ENCODE results near the gene RAB11FIP2.

RAB11FIP2 gene

DNA sequence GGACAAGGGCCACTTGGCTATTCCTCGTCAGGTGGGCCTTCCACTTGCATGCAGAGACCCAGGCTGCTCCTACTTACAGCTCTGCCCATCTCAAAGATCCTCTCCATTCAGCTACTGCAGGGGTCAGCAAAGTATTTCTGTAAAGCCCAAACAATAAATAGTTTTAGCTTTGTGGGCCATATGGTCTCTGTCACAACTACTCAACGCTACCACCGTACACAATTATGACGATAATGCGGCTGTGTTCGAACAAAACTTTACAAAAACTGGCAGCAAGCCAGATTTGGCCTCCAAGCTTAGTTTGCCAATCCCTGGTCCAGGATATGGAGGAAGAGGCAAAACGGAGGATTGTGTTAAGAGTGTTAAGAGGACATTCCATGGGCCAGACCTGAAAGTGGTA, 12.8 kb downstream of the RAB11FIP2 start:
- DNase-seq: no peak

DNA sequence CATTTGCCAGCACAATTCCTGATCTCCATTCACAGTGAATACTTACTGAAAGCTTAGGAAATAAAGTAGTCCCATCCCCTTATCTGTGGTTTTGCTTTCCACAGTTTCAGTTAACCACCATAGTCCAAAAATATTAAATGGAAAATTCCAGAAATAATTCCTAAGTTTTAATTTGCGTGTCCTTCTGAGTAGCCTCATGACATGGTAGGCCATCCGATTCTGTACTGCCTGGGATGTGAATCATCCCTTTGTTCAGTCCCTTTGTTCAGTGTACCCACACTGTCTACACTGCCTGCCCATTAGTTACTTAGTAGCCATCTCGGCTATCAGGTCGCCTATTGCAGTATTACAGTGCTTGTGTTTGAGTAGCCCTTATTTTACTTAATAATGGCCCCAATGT, 14.2 kb downstream of the RAB11FIP2 start:
- no peak for DNase-seq

- DNase-seq: no peak
These were observed 15.2 kb downstream of the RAB11FIP2 start for GRCh38 chr10:118031351-118032075.

DNA sequence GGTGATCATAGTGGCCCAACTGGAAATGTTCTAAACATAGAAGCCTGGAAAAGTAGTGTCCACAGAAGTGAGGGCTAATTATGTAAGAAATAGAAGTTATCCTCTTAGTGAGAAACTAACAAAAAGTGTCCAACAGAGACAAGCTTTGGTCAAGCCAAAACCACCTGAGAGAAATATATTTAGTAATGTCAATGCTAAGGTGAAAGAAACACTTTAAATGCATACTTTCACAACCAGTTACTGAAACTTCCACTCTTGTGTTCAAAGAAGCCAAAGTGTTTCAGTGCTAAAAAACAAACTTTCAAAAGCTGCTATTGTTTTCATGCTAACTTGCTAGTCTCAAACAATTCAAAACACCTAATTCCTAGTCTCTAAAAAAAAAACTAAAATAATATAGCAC, 18.1 kb downstream of the RAB11FIP2 start:
- no peak for DNase-seq

DNA sequence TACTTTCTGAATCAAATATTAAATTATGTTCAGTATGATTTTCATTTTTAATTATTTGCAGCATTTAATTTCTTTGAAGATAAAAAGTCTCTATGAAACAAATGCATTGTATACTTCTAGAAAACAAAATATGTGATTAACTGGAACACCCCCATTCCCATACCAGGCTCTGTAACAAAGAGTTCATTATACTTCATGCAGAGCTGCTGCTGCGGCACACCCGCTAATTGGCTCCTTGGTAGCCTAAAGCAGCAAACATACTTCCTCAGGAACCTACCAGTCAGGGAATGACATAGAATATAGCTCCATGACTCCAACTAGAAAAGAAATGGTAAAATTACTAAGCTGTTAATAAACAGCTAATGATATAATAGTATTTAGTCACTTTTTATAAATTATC, 19.3 kb downstream of the RAB11FIP2 start:
- DNase-seq: no peak

GRCh38 chr10:118026936-118027335, 19.8 kb downstream of the RAB11FIP2 start:
- no peak for DNase-seq

DNA sequence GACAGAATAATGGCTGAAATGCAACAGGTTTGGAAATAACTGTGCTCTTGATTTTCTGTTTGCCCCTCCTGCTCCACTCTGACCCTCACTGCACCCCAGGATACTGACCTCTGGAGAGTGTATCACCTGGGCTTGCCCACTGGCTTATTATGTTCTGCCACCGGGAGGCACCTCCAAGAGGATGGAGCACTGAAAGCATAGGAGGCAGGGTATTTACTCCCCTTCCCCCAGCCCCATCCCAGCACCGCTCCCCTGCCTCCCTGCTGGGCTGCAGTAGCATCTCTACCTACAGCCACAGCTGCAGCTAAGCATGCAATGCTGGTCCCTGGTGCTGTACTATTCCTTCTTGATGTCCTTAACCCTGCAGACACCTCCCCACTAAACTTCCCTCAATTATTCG, 26.4 kb downstream of the RAB11FIP2 start:
- no peak for DNase-seq

DNA sequence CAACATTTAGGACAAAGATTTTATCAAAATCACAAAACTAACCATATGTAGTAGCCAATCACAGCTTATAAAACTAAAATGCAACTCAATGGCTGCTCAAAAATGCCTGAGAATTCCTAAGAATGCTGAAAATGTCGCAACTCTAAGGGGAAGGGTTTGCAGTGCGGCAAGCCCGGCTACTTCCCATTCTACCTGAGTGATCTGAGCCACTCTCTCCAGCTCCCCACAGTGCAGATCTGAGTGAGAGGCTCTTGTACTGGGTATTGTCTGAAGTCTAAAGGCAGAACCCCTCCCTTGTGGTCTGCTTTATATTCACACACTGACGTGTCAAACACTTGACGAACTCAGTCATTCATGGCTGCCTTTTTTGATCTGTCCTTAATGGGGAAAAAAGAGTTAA, 28.9 kb downstream of the RAB11FIP2 start:
- no peak for DNase-seq

DNA sequence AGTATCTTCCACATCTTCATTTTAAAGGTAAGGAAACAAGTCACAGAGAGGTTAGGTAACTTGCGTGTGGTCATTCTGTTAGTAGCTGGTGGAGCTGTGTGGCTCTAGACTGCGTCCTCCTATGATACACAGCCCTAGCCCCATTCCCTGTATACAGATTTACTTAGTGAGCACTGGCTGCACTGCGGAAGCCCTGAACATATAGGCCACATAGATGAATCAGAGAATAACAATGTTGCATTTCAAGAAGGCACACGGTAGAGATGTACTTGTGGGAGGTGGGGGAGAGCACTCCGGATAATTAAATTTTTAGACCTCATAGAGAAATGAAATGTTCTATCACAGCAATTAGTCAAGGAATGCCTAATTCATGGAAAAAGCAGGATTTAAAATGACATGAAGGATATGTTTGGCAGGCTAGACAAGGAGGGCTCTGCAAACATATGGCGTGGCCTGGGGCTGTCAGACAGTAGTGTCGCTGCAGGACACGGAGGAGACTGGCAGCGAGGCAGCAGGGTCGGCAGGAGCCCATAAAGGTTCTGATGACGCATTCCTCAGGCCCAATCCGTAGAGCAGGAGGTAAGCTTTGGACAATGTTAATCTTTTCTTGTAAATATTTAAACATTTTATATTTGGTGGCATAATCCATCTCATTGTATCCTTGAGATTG, 29.5 kb downstream of the RAB11FIP2 start:
- no peak for DNase-seq

DNA sequence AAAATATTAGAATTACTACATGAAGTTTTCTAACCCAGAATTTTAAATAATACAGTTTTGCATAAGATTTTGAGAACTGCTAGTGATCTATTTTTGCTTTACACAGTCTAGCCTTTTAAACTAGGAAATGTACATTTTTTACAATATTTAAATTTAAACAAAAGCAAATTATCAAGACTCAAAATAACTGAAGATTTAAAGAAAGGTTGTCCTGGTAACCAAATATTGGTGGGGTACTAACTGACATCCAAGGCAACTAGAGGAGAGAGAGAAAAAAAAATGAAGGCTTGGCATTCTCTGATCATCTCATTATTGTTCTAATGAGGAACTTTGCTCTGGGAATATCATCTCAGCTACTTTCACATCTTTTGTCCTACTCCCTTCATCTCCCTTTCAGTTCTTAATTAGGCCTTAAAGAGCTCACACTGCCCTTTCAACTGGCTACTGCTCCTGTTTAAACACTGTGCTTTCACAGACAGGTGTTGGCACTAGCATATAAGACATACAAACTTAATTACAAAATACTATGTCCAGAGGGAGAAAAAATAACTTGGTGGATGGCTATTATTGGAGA, 33.7 kb downstream of the RAB11FIP2 start:
- no peak for DNase-seq

DNA sequence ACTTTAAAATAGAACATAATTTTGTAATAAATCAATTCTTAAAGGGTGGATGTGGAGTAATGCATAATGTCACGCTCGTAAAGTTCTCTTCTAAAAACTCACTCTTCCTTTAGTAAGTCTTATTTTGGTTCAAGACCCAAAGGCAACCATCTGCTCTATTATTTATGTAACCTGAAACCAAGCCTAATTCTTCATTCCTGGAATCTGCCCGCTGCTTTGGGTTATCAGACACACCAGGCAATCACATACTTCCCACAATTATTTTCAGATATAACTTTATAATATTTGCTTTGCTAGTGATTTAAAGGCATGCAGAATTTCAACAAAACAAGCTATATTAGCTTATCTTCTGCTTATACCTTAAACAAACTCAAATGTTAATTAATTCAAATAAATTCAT, 39.0 kb downstream of the RAB11FIP2 start:
- DNase-seq: no peak

GRCh38 chr10:118003126-118003525, 43.6 kb downstream of the RAB11FIP2 start:
- no peak for DNase-seq

DNA sequence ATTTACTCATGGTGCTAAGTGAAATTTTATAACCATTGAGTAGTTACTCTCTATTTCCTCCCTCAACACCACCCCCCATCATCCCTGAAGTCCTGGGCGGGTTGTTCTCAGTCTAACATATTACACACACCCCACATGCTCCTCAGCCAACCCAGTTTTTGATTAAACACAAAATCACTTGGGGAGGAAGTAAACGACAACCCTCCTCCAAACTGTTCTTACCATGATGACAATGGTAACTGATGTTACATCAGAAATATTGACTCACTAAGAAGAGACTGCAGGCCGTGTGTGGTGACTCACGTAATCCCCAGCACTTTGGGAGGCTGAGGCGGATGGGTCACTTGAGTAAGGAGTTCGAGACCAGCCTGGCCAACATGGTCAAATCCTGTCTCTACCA, 44.2 kb downstream of the RAB11FIP2 start:
- DNase-seq: no peak

DNA sequence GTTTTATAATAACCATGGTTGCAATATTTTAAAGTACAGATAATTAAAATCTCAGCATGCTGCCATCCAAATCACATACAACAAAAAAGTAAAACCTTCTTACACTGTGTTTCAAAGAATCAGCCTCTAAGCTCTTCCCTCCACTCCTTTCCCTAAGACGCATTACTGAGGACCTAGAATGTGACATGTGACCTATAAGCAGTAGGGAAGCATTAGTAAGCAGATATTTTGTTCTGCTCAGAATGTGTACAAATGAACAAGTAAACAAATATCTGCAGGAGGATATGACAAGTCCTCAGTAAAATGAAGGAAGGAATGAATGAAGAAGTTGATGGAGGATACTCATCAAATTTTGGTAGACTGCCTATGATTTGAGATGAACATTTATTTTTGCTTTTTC, 49.1 kb downstream of the RAB11FIP2 start:
- no peak for DNase-seq

DNA sequence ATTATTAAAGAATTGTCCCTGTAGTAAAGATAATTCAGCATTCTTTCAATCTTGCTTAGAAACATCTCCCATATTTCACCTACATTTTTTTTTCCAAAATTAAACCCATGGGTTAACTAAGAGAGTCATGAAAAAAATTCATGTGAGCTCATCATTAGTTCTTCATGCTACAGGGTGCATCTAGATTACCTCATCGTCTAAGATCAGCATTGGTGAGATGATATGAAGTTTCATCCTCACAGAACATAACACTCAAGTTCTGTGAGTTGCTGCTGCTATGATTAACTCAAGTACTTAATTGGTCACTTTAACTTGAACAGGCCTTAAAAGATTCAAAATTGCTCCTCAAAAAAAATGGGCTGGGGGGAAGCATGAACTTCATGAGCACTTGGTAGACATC, 50.0 kb downstream of the RAB11FIP2 start:
- no peak for DNase-seq

DNA sequence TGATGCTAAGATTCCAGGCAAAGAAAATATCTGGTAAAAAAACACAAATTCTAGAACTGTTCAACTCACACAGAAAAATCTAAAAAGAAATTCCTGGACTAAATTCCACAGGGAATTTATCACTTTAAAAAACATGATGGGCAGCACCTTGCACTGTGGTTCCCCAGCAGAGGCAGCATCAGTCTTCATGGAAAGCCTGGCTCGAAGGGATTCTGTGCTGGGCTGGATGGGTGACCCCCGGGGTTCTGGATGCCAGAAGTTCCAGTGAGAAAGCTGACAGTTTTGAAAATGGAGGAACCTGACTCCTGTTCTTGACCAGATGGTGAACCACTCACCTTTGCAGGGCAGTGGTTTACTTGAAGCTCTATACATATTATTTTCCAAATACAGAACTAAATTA, 52.0 kb downstream of the RAB11FIP2 start:
- DNase-seq: no peak

GRCh38 chr10:117993166-117993565, 53.6 kb downstream of the RAB11FIP2 start:
- no peak for DNase-seq

DNA sequence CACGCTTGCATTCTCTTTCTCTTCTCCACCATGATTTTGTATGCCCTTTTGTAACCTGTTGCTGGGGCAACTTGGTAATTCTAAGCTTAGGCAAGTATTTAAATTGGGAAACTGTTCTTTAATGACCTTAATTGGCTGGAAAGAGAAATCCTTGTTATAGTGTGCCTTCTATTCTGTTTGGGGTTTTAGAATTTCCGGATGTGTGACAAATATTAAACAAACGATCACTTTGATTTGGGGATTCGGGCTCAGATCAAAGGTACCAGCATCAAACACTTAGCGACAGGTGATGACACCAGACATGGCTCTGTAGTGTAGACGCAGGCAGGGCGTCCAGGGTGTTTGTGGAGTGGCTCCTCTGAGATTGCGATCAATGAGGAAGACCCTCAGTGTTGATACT, 55.0 kb downstream of the RAB11FIP2 start:
- DNase-seq: no peak

- no peak for DNase-seq
These were observed 56.8 kb downstream of the RAB11FIP2 start for GRCh38 chr10:117989962-117990361.

DNA sequence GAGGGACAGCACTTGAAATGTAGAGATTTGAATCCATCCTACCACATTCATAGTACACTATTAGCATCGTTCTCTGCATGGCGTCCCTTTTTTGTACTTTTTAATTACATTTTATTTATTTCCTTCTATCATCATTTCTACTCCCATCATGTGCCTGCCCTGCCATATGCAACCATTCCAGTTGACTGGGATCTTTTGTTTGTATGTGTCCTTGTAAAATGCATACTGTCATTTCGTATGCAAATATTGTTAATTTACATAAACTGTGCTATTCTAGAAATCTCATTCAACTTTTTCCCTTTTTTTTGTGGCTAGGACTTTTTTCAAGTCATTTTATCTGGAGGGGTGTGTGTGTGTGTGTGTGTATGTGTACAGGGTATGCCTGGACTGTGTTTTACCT, 57.9 kb downstream of the RAB11FIP2 start:
- no peak for DNase-seq

GRCh38 chr10:117987244-117987909, 59.4 kb downstream of the RAB11FIP2 start:
- DNase-seq: no peak

DNA sequence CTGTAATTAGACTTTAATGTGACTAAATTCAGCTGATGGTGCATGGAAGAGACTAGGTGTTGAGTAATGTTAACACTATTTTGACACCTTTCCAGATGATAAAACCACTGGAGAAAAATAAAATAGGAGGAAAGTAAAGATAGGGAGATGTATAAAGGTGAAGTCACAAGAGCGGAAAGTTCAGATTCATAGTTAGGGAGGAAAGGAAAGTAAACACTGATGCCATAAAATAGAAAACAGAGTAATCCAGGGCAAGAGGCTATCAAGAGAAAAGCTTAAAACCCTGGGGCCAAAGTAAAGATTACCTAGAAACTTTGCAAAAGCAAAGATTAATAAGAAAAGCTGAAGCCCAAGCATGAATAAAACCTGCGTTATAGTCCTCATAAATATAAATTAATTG, 62.8 kb downstream of the RAB11FIP2 start:
- DNase-seq: no peak

DNA sequence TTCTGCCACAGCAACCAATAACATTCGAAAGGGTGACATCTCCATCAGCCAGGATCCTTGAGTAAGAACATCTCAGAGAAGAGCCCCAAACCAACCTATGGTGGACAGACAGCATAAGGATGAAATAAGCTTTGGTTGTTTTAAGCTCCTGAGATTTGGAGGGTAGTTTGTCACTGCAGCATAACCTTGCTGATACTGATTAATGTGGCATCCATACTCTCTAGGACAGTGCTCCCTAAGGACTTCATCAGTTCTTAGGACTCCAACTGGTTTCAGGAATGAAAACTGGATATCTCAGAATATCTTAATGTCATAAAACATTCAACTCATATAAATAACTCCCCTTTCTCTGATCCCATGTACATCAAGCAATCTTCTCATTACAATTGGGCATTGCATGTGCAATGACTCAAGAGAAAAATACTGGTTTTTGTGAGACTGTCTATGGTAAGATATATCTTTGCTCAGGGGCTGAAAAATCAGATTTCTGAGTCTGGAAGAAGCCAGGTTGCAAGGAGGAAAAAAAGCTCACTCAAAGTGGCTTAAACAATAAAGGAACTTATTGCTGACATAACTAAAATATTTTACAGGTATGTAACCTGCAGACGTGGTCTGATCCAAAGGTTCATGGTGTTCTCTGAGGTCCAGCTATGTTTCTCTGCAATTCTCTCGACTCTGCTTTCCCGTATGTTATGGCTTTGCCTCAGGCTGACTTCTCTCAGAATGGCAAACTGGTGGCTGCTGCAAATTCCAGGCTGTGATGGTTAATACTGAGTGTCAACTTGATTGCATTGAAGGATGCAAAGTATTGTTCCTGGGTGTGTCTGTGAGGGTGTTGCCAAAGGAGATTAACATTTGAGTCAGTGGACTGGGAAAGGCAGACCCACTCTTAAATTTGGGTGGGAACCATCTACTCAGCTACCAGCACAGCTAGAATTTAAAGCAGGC, 65.7 kb downstream of the RAB11FIP2 start:
- no peak for DNase-seq
